Peyer's patch (tissue), 4 donors: ENCODE results near the gene PADI2.

ENCODE experiments used
- CTCF ChIP-seq, 6 experiments: fragments of 450-650 bp in 4 of 6; fragments of 200-600 bp in 2 of 6; sonication (generic) in 1 of 6; IDR thresholded peaks; one replicate each; pipeline ENCODE4 v1.5.1; 2017 to 2019; ENCODE audit warnings: antibody characterized with exemption in 6 of 6, mild to moderate bottlenecking in 3 of 6, moderate library complexity in 1 of 6
- POLR2A ChIP-seq, 2 donors: fragments of 450-650 bp; IDR thresholded peaks; one replicate each; pipeline ENCODE4 v1.5.1; 2017; ENCODE audit warnings: antibody characterized with exemption in 2 of 2, mild to moderate bottlenecking in 2 of 2, moderate library complexity in 2 of 2

DNA sequence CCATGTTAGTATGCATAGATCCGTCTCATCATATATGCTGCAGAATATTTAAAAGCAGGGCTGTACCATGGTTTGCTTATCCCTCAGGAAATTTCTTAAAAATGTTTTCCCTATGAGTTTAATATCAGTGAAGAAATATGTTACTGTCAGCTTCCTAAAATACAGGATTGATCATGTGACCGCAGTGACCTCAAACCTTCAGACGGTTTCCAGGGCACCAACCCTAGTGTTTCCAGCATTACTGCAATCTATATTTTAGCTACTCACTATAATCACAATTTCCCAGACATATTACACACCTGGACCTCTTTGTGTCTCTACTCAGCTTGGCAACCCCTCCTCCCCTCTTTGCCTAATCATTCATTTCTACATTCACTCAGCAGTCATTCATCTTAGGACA lies 57.8 kb downstream of the PADI2 start:
- TF ChIP-seq CTCF (IDR thresholded peaks at IDR 0.05) (no peak), POLR2A (IDR thresholded peaks at IDR 0.05) (no peak)
